Measurements from ENCODE around the gene SLC36A1.
"Not testable (repeated sequence)": the region's sequence is repeated elsewhere in the genome, so short reads cannot be mapped to it uniquely, and the experiment has no call there.

SLC36A1 gene

GRCh38 chr5:151447174-151448037, at the start of gene SLC36A1:
TSS of gene SLC36A1 (plus strand) at chr5:151447603. CDS start at chr5:151458793, 11,190 bp downstream.
- DNase-seq, result peak; percentile 80

GRCh38 chr5:151405334-151406160, 41.9 kb upstream of the SLC36A1 start:
- no peak for DNase-seq

- DNase-seq, result no peak
Measured at GRCh38 chr5:151406322-151406947, 41.0 kb upstream of the SLC36A1 start.

- no peak for DNase-seq
Measured at GRCh38 chr5:151408591-151409230, 38.7 kb upstream of the SLC36A1 start.

- DNase-seq, result no peak
Measured at GRCh38 chr5:151413800-151414199, 33.6 kb upstream of the SLC36A1 start.

- no peak for DNase-seq
Measured at GRCh38 chr5:151414536-151414935, 32.9 kb upstream of the SLC36A1 start.

- no peak for DNase-seq
Measured at GRCh38 chr5:151417712-151418111, 29.7 kb upstream of the SLC36A1 start.

GRCh38 chr5:151420127-151420526, 27.3 kb upstream of the SLC36A1 start:
- no peak for DNase-seq

GRCh38 chr5:151424892-151425523, 22.4 kb upstream of the SLC36A1 start:
- DNase-seq, result no peak

GRCh38 chr5:151426347-151426746, 21.1 kb upstream of the SLC36A1 start:
- DNase-seq, result not testable (repeated sequence)

- DNase-seq, result no peak
Measured at GRCh38 chr5:151427258-151427657, 20.1 kb upstream of the SLC36A1 start.

GRCh38 chr5:151430731-151431130, 16.7 kb upstream of the SLC36A1 start:
- no peak for DNase-seq

GRCh38 chr5:151431666-151432065, 15.7 kb upstream of the SLC36A1 start:
- no peak for DNase-seq

- DNase-seq, result no peak
Measured at GRCh38 chr5:151432210-151432609, 15.2 kb upstream of the SLC36A1 start.

- no peak for DNase-seq
Measured at GRCh38 chr5:151434570-151435237, 12.7 kb upstream of the SLC36A1 start.

- DNase-seq, result no peak
Measured at GRCh38 chr5:151448038-151448985, 909 bp downstream of the SLC36A1 start.

GRCh38 chr5:151449297-151449696, 1.9 kb downstream of the SLC36A1 start:
- no peak for DNase-seq

- no peak for DNase-seq
Measured at GRCh38 chr5:151449839-151450238, 2.4 kb downstream of the SLC36A1 start.

- DNase-seq, result no peak
Measured at GRCh38 chr5:151450605-151451004, 3.2 kb downstream of the SLC36A1 start.
